Mucosa of descending colon (tissue), 3 donors: ENCODE measurements around the gene TRIO. TPM values are rescaled to one million over a fixed set of nuclear protein-coding genes. Genes with fewer than 3 reads are reported as not detected.
"Not testable (repeated sequence)": the region's sequence is repeated elsewhere in the genome, so short reads cannot be mapped to it uniquely, and the experiment has no call there.

Experiments used
- ATAC-seq: fragments of 200-7000 bp; cut with Tn5 transposase; one replicate; pipeline ENCODE4 v1.9.1; 2020; ENCODE audit warnings: mild to moderate bottlenecking, moderate library complexity
- DNase-seq, 3 donors: peaks; one replicate each; pipeline ENCODE4 v3.0.0-alpha.2; 2020
- H3K36me3 ChIP-seq: fragments of 200-600 bp; one replicate; pipeline ENCODE4 v1.8.0; 2021; ENCODE audit warnings: low read depth, mild to moderate bottlenecking
- H3K4me1 ChIP-seq: fragments of 200-600 bp; one replicate; pipeline ENCODE4 v1.8.0; 2021; ENCODE audit warnings: low read depth, mild to moderate bottlenecking
- H3K4me3 ChIP-seq: fragments of 200-600 bp; one replicate; pipeline ENCODE4 v1.8.0; 2021; ENCODE audit warnings: mild to moderate bottlenecking
- H3K9me3 ChIP-seq: fragments of 200-600 bp; one replicate; pipeline ENCODE4 v1.8.0; 2021; ENCODE audit warnings: mild to moderate bottlenecking
- intact Hi-C, 2 donors: fragments of 100-400 bp; cut with DNase I in 1 of 2; cut with micrococcal nuclease in 1 of 2; formaldehyde crosslinking; loops; one replicate each; pipeline versions ENCODE4 v1.11.0 to v1.11.1; 2022; cut with DNase I, micrococcal nuclease
- total RNA-seq, 3 donors: library from RNA; stranded (reverse); fragmentation: NEBNext Ultra II Directional in 2 of 3; extraction: Animal tissue kit (Norgen Biotek cat#: 25700) in 2 of 3; gene quantifications; one replicate each; pipeline versions ENCODE4 v1.2.1 to v1.2.4, GENCODE V29; 2021 to 2023
- TF ChIP-seq, protein P1 (sequence below): fragments of 200-600 bp; IDR thresholded peaks from one replicate; pipeline ENCODE4 v1.8.0; 2022; ENCODE audit warnings: antibody characterized with exemption, mild to moderate bottlenecking
- donor health status: DM: no; HTN: no; CAD: no; lungs with moderate emphysema.
- donor health status: DM: no; HTN: no; CAD: no.
- donor health status: DM: no; HTN: yes; CAD: no.

The TRIO gene
- total RNA-seq, 3 donors from 2014 or later, result 164 to 231 (median 168) TPM

DNA sequence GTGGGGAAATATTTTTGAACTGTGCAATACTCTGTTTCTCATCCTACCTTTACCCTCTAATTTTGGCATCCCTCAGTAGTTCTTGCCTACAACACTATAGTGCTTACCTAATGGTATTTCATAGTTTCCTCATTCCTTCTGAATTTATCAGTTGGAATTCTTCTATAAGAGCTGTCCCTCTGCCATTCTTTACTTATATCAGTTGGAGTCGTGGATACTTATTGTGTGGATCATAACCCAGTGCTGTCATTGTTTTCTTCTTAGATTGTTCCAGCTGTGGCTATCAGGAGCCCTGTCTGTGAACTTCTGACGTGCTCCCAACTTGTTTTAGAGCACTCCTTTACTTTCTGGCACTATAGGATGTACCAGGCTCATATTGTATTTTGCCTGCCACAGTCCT is 292.3 kb downstream of the TRIO start:
- H3K36me3 ChIP-seq, result no peaks in the 10 kb centered on the region
- ATAC-seq, result no peak
- H3K9me3 ChIP-seq, result no peaks in the 10 kb centered on the region
- TF ChIP-seq, protein P1, sequence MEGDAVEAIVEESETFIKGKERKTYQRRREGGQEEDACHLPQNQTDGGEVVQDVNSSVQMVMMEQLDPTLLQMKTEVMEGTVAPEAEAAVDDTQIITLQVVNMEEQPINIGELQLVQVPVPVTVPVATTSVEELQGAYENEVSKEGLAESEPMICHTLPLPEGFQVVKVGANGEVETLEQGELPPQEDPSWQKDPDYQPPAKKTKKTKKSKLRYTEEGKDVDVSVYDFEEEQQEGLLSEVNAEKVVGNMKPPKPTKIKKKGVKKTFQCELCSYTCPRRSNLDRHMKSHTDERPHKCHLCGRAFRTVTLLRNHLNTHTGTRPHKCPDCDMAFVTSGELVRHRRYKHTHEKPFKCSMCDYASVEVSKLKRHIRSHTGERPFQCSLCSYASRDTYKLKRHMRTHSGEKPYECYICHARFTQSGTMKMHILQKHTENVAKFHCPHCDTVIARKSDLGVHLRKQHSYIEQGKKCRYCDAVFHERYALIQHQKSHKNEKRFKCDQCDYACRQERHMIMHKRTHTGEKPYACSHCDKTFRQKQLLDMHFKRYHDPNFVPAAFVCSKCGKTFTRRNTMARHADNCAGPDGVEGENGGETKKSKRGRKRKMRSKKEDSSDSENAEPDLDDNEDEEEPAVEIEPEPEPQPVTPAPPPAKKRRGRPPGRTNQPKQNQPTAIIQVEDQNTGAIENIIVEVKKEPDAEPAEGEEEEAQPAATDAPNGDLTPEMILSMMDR, result no peak
- no peaks in the 10 kb centered on the region for H3K4me1 ChIP-seq
- intact Hi-C loops, result no loop called here
- DNase-seq, result no peak
- no peak overlapping the region for H3K4me3 ChIP-seq

DNA sequence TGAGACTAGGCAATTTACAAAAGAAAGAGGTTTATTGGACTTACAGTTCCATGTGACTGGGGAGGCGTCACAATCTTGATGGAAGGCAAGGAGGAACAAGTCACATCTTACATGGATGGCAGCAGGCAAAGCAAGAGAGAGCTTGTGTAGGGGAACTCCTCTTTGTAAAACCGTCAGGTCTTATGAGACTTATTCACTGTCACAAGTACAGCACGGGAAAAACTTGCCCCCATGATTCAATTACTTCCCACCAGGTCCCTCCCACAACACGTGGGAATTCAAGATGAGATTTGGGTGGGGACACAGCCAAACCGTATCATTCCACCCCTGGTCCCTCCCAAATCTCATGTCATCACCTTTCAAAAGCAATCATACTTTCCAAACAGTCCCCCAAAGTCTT is 293.0 kb downstream of the TRIO start:
- H3K4me1 ChIP-seq, H3K4me3 ChIP-seq, H3K9me3 ChIP-seq, ATAC-seq, H3K36me3 ChIP-seq, intact Hi-C loops, DNase-seq: not testable (repeated sequence)

DNA sequence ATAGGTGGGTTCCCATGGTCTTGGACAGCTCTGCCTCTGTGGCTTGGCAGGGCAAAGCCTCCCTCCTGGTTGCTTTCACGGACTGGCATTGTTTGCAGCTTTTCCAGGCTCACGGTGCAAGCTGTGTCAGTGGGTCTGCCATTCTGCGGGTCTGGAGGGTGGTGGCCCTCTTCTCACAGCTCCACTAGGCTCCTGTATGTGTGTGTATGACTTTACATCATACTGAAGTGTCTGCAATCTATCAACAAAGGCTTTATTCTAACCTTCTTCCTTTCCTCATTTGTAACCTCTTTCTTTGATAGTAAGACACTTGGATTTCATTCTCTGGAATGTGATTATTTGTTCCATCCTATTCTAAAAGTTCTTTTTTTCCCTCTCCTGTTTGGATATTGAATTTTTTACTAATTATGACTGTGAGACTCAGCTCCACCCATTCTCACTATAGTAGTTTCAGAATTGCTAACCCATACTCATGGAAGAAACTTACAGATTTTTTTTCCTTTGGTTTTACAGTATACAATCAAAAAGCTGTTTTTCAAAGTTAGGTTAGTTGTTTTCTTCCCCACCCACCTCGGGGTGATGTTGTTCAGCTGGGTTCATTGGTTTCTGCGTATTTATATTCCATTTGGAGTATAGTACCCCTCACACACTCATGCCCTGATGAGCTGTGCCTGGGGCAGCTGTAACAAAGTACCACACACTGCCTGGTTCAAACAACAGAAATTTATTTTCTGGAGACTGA is 293.8 kb downstream of the TRIO start:
- H3K9me3 ChIP-seq, result no peaks in the 10 kb centered on the region
- no peak for DNase-seq
- ATAC-seq, result no peak
- intact Hi-C loops, result no loop called here
- no peaks in the 10 kb centered on the region for H3K36me3 ChIP-seq
- TF ChIP-seq, protein P1, result no peak
- no peaks in the 10 kb centered on the region for H3K4me1 ChIP-seq
- H3K4me3 ChIP-seq, result no peak overlapping the region

DNA sequence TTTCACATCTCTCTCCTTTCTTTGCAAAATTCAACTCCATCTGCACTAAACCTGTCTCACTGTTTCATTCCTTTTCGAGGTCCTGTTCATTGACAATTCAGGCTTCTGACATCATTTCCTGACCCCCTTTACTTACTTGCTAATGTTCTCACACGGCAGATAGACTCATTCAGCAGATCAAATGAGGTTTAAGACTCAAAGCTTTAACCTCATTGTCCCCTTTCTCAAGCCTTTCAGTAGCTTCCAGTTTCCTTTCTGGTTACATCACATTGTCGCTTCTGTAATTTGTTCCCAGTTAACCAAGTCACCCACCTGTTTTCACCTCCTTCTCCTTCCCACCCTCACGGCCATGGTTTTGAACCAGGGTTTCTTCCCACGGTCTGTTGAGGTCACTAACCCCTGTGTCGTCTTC is 295.1 kb downstream of the TRIO start:
- Histone ChIP-seq H3K36me3 (no peaks in the 10 kb centered on the region), H3K4me1 (peaks cover 6% of the 10 kb centered on the region), H3K4me3 (no peak overlapping the region), H3K9me3 (no peaks in the 10 kb centered on the region)
- intact Hi-C loops, result no loop called here
- TF ChIP-seq, protein P1, result no peak
- ATAC-seq (no peak), DNase-seq (no peak)

DNA sequence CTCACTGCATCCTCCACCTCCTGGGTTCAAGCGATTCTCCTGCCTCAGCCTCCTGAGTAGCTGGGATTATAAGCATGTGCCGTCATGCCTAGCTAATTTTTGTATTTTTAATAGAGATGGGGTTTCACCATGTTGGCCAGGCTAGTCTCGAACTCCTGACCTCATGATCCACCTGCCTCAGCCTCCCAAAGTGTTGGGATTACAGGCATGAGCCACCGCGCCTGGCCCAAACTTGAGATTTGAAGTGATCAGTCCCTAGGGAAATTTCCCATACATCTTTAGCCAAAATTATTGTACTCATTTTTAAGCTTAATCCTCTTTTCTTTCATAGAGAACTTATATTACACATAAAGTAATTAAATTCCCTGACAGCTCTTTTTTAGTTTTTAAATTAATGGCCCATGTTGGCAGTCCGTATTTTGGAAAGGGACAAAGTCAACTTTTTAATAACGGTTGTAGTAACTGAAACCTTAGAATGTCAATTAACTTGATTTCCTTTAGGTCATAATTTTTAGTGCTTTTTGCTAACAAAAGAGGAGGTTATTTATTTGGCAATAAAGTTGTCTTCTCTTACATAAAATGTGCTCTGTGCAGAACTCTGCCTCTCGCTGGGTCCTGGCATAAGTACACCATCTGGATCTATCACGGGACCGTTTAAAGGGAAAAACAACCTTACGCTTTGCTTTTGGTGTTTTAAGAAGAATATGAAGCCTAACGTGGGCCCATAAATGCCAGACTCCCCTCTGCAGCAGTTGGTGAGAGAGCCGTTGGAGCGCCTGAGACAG is 296.1 kb downstream of the TRIO start:
- H3K4me1 ChIP-seq, result peaks cover 6% of the 10 kb centered on the region
- no peaks in the 10 kb centered on the region for H3K9me3 ChIP-seq
- no peak for DNase-seq
- no peak for ATAC-seq
- no peak overlapping the region for H3K4me3 ChIP-seq
- TF ChIP-seq, protein P1, result no peak
- H3K36me3 ChIP-seq, result no peaks in the 10 kb centered on the region
- intact Hi-C loops, result no loop called here

DNA sequence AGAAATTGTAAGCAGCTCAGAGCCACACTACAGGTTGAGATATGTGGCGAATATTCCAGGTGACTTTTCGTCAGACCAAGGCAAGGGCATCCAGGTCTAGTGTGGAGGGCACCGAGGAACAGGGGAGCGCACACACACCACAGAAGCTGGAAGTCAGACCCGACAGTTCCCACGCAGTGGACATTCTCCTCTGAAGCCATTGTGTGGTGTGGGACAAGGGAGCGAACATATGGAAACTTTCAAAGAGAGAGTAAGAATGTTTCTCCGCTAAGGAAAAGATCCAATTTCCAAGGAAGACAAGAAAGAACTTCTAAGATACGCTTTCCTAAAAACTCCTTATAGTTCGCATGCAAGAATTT is 297.1 kb downstream of the TRIO start:
- Histone ChIP-seq H3K4me3 (no peak overlapping the region), H3K36me3 (no peaks in the 10 kb centered on the region), H3K4me1 (peaks cover 6% of the 10 kb centered on the region), H3K9me3 (no peaks in the 10 kb centered on the region)
- intact Hi-C loops, result no loop called here
- no peak for DNase-seq
- TF ChIP-seq, protein P1, result no peak
- no peak for ATAC-seq
